HUES6 (cell line): Measurements from ENCODE around the gene CTNNBIP1.

ENCODE experiments used
- H3K27ac ChIP-seq: 2 replicates; pipeline ENCODE4 v1.7.0; 2013; ENCODE audit warnings: low read depth, mild to moderate bottlenecking, low read length, inconsistent platforms
- H3K27me3 ChIP-seq: 2 replicates; pipeline ENCODE4 v1.6.1; 2013; ENCODE audit warnings: low read length; ENCODE audit not compliant: control insufficient read depth, insufficient read depth
- H3K36me3 ChIP-seq: 2 replicates; pipeline ENCODE4 v1.6.1; 2013; ENCODE audit warnings: low read length; ENCODE audit not compliant: control insufficient read depth, insufficient read depth
- H3K4me1 ChIP-seq: 2 replicates; pipeline ENCODE4 v1.6.1; 2013; ENCODE audit warnings: low read length; ENCODE audit not compliant: control insufficient read depth, insufficient read depth
- H3K4me3 ChIP-seq: 2 replicates; pipeline ENCODE4 v1.5.1; 2013; ENCODE audit warnings: low read depth, low read length
- H3K9ac ChIP-seq: one replicate; pipeline ENCODE4 v1.6.1; 2013; ENCODE audit warnings: mild to moderate bottlenecking, low read length
- H3K9me3 ChIP-seq: 2 replicates; pipeline ENCODE4 v1.6.1; 2013; ENCODE audit warnings: low read depth, low read length; ENCODE audit not compliant: control insufficient read depth, insufficient read depth

CTNNBIP1 gene

DNA sequence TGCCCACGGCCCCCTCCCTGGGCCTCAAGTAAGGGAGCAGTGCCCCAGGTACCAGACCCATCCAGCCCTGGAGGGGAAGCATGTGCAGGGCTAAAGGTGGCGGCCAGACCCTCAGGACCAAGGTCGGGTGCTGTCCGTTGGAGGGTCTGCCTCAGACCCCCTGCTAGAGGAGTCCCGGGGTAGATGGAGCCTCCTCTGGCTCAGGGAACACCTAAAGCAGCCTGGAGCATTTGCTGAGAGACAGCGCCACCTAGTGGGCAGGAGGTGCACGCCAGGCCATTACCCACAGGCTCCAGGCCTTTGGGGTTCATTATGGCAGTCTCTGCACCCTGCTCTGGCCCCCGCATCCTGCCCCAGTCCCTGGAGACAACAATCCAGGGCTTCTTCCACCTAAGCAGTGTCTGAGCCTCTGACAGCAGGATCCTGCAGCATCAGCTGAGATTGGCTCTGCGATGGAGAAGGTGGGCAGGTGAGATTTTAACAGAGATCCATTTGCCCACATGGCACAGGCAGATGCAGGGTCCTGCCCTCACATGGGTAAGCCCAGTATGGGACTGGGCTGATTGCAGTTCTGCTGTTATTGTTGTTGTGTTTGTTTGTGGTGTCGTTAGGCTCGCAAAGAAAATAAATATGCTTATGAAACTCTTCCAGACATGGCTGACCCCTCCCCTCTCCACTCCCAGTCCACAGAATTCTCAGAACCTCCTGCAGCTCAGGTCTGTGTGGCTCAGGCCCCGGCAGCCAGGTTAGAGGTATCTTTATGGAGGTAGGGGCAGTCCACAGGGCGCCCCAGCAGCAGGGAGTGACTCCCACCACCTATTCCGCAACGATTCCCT lies 42.4 kb downstream of the CTNNBIP1 start:
- Histone ChIP-seq H3K36me3 (peaks cover 13% of the 10 kb centered on the region), H3K27ac (no peak overlapping the region), H3K9ac (no peak overlapping the region), H3K4me3 (no peak overlapping the region), H3K27me3 (no peaks in the 10 kb centered on the region), H3K4me1 (peaks cover 1% of the 10 kb centered on the region; the same call in 1 of the 2 replicates), H3K9me3 (no peaks in the 10 kb centered on the region)

DNA sequence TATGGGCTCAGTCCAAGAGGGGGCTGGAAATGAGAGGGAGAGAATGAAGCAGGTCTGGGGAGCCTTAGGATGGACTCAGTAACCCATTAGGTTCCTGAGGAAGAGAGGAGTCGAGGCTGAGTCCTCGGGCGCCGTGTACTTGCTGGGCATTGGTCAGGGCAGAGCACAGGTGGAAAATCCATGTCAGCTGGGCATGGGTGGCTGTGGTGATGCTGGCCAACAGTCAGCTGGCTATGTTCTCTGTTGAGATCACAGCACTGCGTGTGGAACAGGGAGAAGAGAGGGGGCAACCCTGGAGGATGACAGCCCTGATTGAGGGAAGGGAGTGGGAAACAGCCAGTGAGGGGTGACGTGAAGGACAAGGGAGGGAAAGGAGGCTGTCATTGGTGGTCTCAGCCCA lies 43.2 kb downstream of the CTNNBIP1 start:
- Histone ChIP-seq H3K4me3 (no peak overlapping the region), H3K9ac (no peak overlapping the region), H3K4me1 (no peaks in the 10 kb centered on the region), H3K9me3 (no peaks in the 10 kb centered on the region), H3K36me3 (peaks cover 13% of the 10 kb centered on the region), H3K27ac (no peak overlapping the region), H3K27me3 (no peaks in the 10 kb centered on the region)

DNA sequence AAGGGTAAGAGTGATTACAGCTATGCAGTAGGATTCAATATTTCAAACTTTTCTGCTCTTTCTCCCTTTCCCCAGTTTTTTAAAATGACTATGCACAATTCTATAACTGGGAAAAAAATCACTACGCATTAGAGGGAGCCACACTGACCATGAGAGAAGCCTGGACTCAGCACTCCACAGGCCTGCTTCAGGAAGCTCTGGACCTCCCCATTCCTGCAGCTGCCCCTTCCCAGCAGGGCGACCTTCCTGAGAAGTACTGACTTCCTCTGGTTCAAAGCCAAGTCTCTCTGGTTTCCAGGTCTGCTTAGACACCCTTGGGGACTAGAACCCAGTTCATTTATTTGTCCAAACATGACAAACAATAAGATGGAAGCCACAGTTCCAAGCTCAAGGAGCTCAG lies 44.3 kb downstream of the CTNNBIP1 start:
- no peaks in the 10 kb centered on the region for H3K4me1 ChIP-seq
- H3K4me3 ChIP-seq, result no peak overlapping the region
- no peaks in the 10 kb centered on the region for H3K27me3 ChIP-seq
- no peaks in the 10 kb centered on the region for H3K9me3 ChIP-seq
- H3K36me3 ChIP-seq, result peaks cover 13% of the 10 kb centered on the region
- H3K27ac ChIP-seq, result no peak overlapping the region
- H3K9ac ChIP-seq, result no peak overlapping the region

DNA sequence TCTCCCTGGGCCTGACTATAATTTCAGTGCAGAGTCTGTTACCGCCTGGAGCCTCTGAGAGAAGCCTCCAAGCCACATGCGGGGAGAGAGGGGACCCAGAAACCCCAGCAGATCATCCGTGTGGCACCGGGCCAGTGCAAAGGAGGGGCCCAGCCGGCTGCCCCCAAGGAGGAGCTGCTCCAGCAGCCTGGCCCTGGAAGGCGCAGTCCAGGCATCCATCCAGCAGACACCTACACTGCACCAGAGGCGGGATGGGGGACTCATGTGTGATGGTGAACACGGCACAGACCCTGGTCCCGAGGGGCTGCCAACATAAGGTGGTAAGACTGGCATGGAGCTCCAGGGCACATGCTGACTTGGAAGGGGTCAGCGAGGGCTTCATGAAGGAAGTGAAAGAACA lies 46.7 kb downstream of the CTNNBIP1 start:
- no peak overlapping the region for H3K9ac ChIP-seq
- no peaks in the 10 kb centered on the region for H3K36me3 ChIP-seq
- no peaks in the 10 kb centered on the region for H3K9me3 ChIP-seq
- H3K4me1 ChIP-seq, result peaks cover 12% of the 10 kb centered on the region
- H3K27me3 ChIP-seq, result no peaks in the 10 kb centered on the region
- no peak overlapping the region for H3K27ac ChIP-seq
- H3K4me3 ChIP-seq, result no peak overlapping the region

DNA sequence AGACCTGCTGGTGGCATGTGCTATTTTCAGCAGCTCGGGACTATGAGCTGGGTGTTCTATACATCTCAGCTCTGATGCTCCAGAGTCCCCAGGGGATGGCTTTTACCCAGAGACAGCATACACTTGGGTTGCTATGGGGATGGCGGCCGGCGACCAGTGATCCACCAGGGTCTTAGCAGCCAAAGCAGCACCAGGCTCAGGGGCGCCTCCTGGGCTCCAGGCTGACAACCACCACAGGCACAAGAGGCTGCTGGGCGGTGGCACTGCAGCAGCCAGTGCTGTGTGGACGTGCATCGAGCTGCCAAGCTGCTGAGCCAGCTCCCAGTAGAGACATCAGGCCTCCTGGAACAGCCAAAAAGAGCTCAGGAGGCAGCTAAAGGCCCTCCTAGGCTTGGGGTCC lies 48.7 kb downstream of the CTNNBIP1 start:
- Histone ChIP-seq H3K9me3 (no peaks in the 10 kb centered on the region), H3K27me3 (no peaks in the 10 kb centered on the region), H3K36me3 (no peaks in the 10 kb centered on the region), H3K27ac (no peak overlapping the region), H3K4me1 (peaks cover 12% of the 10 kb centered on the region), H3K9ac (no peak overlapping the region), H3K4me3 (no peak overlapping the region)

DNA sequence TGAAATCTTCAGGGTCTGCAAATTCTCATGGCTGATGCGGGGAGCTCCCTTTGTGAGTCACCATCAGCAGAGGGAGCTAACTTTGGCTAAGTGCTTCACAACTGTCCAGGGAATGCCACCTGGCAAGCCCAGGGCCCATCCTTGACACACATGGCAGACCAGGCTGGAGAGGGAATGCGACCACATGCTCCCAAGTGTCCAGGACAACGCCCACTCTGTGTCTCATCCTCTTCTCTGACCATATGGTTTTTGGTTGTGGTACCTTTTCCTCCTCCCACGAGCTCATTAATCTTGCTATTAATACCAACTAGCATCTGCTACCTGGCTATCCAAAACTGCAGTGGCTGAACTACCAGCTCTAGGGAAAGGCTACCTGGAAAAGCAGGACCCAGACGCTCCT lies 49.2 kb downstream of the CTNNBIP1 start:
- Histone ChIP-seq H3K9me3 (no peaks in the 10 kb centered on the region), H3K27me3 (no peaks in the 10 kb centered on the region), H3K4me1 (peaks cover 12% of the 10 kb centered on the region), H3K36me3 (no peaks in the 10 kb centered on the region), H3K4me3 (no peak overlapping the region), H3K9ac (no peak overlapping the region), H3K27ac (no peak overlapping the region)

DNA sequence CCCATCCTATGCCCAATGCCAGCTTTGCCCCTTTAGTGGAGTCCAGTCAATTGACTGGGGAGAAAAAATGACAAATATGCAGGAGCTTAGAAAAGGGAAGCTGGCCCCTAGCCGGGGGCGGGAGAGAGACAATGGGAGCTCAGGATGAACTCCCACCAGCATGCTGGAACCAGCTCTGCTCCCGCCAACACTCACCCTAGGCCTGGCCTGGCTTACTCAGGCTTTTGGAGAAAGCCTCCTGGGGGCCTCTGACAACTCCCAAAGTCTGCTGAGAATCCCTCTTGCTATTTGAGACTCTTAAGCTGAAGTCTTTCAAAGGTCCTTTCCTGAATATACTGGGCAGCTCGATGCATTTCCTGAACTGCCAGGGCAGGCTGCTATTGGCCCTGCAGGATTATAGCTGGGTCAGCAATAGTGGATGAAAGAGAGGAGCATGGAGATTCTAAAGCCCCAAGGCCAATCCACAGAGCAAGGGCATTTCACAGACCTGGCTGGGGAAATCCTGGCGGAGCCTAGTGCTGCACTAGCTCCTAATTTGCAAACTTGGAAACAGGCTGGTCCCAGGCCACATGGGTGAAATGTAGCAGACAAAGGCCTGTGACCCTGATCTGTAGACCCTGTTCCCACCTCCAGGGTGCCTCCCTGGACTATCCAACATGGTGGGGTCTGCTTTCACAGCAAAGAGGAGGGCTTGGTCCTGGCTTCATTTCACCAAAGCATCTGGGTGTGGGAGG lies 50.6 kb downstream of the CTNNBIP1 start:
- Histone ChIP-seq H3K4me3 (no peak overlapping the region), H3K9ac (no peak overlapping the region), H3K27me3 (no peaks in the 10 kb centered on the region), H3K36me3 (no peaks in the 10 kb centered on the region), H3K4me1 (peaks cover 12% of the 10 kb centered on the region), H3K9me3 (no peaks in the 10 kb centered on the region), H3K27ac (peak overlapping the region; percentile 1; the same call in 1 of the 2 replicates)

DNA sequence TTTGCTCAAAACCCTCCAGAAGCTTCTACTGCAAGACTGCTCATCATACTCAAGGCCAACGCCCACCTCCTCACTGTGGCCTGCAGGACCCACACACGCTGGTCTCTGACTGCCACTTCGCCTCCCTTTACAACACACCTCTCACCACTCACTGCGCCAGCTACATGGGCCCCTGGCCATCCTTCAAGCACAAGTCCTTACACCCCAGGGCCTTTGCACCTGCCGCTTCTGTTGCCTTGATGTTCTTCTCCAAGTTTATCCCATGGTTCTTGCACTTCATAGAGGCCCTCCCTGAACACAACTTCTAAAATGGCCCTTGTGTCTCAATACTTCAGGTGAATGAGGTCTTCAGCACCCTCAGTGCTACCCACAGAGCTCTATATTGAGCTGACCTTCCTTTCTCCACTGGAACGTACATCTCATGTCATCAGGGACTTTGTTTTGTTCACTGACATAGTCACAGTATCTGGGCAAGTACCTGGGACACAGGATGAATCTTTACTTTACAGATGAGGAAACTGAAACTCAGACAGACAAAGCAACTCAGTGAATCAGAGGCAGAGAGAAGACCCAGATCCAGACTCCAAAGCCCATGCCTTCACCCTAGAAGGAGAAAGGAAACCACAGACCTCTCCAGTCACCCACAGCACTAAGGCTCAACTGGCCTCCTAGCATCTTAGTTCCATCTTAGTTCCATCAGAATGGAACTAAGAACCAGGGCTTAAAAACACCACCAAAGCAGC lies 51.6 kb downstream of the CTNNBIP1 start:
- Histone ChIP-seq H3K4me1 (peaks cover 13% of the 10 kb centered on the region), H3K27me3 (no peaks in the 10 kb centered on the region), H3K9ac (no peak overlapping the region), H3K4me3 (no peak overlapping the region), H3K9me3 (no peaks in the 10 kb centered on the region), H3K27ac (no peak overlapping the region), H3K36me3 (peaks cover 3% of the 10 kb centered on the region; the same call in 1 of the 2 replicates)

DNA sequence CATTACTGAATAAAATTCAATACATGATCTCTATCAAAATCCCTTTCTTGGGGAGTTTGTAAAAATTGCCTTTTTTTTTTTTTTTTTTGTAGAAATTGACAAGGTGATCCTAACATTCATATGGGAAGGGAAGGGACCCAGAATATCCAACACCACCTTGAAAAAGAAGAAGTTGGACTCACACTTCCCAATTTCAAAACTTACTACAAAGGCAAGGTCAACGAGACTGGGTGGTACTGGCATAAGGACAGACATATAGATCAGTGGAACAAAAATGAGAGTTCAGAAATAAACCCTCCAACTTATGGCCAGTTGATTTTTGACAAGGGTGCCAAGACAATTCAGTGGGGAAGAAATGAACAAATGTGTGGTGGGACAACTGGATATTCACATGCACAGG lies 54.9 kb downstream of the CTNNBIP1 start:
- Histone ChIP-seq H3K9me3 (no peaks in the 10 kb centered on the region), H3K27ac (no peak overlapping the region), H3K36me3 (peaks cover 8% of the 10 kb centered on the region; the same call in 1 of the 2 replicates), H3K9ac (no peak overlapping the region), H3K27me3 (no peaks in the 10 kb centered on the region), H3K4me3 (no peak overlapping the region), H3K4me1 (peaks cover 33% of the 10 kb centered on the region)

DNA sequence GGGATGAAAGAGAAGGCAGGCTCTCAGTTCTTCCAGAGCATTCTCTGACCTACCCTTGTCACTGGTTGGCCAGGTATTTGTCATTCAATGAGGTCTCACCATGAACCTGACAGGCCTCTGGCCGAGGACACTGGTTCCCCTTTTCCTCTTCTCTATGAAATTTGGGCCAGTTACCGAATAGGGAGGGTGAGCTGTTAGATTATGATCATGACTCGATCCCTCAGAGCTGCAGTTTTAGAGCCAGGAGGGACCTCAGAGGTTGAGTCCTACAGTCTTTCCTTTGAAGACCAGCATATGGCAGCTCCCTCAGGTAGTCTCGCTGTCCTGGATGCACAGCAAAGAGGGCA lies 56.8 kb downstream of the CTNNBIP1 start:
- Histone ChIP-seq H3K27me3 (no peaks in the 10 kb centered on the region), H3K27ac (no peak overlapping the region), H3K4me3 (no peak overlapping the region), H3K9me3 (no peaks in the 10 kb centered on the region), H3K9ac (no peak overlapping the region), H3K4me1 (peaks cover 21% of the 10 kb centered on the region), H3K36me3 (peaks cover 8% of the 10 kb centered on the region; the same call in 1 of the 2 replicates)
